Muscle layer of duodenum (tissue), 2 donors: ENCODE results near the gene NRF1.

ENCODE experiments used
- H3K27ac ChIP-seq: one replicate; pipeline ENCODE4 v1.7.0; 2013; ENCODE audit warnings: mild to moderate bottlenecking, low read length
- H3K27me3 ChIP-seq: one replicate; pipeline ENCODE4 v1.7.0; 2013; ENCODE audit warnings: low read depth, mild to moderate bottlenecking, control low read depth, low read length
- H3K36me3 ChIP-seq, 2 donors: one replicate each; pipeline ENCODE4 v1.7.0; 2013; ENCODE audit warnings: low read length in 2 of 2, control low read depth in 1 of 2, mild to moderate bottlenecking in 1 of 2; ENCODE audit not compliant: insufficient read depth in 2 of 2, control insufficient read depth in 1 of 2
- H3K4me1 ChIP-seq, 2 donors: one replicate each; pipeline ENCODE4 v1.7.0; 2013; ENCODE audit warnings: low read length in 2 of 2, mild to moderate bottlenecking in 2 of 2, control low read depth in 1 of 2, moderate library complexity in 1 of 2; ENCODE audit not compliant: insufficient read depth in 2 of 2, control insufficient read depth in 1 of 2
- H3K4me3 ChIP-seq, 2 donors: one replicate each; pipeline ENCODE4 v1.7.0; 2013; ENCODE audit warnings: low read length in 2 of 2, low read depth in 1 of 2, mild to moderate bottlenecking in 1 of 2
- H3K9me3 ChIP-seq, 2 donors: one replicate each; pipeline ENCODE4 v1.7.0; 2013; ENCODE audit warnings: low read length in 2 of 2, control low read depth in 1 of 2, mild to moderate bottlenecking in 1 of 2; ENCODE audit not compliant: control insufficient read depth in 1 of 2
- donor health status: healthy.

Gene NRF1

GRCh38 chr7:129742256-129742655 is 130.7 kb downstream of the NRF1 start:
- H3K9me3 ChIP-seq: no peaks in the 10 kb centered on the region
- peaks cover 0 to 5% of the 10 kb centered on the region in 2 donors for H3K4me1 ChIP-seq
- H3K36me3 ChIP-seq: peaks cover 2 to 18% of the 10 kb centered on the region in 2 donors
- H3K27me3 ChIP-seq: no peaks in the 10 kb centered on the region
- no peak overlapping the region for H3K4me3 ChIP-seq
- H3K27ac ChIP-seq: no peak overlapping the region

DNA sequence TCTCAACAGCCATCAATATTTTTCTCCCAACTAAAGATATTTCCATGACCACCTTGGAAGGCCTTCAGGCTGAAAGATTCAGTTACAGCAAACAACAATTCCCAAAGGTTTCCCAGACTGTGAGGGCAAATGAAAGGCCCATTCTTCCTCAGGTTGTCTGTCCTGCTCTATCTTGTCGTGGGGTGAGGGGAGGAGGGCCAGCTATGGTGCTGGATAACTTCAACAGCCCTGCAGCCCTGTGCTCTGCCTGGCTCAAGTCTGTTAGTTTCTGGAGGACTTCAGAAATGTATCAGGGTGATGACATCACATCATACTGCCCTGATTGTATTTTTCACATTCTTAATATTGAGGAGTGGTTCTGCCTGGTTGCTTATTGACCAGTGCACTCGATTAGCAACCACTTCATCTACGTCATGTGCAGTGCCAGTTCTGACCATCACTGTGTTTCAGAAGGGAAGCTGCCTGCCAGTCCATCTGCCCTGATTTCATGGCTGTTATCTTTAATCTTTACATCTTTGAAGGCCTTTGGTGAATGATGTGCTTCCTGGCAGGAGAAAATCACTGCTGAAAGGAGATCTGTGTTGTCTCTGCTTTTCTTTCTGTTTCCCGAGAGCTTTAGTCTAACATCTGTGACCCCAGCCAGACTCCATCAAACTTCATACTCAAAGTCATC is 135.5 kb downstream of the NRF1 start:
- no peaks in the 10 kb centered on the region for H3K9me3 ChIP-seq

DNA sequence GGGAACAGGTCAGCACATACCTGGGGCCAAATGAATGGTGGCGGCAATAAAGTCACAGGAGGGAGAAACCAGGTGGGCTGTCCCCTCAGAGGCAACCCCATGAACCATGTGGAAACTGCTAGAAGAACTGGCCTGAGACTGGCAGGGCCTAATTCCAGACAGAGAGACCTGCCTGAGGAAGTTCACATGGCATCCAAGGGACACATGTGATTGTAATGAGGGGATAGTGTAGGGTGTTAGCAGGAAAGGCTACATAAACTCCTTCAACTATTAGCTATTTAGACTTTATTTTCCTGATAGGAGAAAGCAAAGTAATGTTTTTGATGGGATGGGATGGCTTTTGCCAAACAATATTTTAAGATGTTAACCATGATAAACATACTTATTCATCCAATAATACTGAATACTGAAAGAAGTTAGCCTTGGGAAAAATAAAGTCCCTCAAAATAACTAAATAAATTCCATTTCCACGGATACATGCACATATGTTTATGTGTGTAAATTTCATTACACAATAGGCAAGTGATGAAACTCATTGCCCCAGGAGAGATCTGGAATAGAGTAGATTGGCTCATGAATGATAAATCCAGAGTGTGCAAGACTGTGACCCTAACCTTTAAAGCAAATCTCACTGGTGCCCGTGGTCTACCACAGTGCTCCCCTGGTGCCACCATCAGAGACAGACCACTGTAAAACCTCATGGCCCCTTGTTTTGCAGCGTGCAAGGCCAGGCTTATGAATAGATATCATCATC is 137.0 kb downstream of the NRF1 start:
- H3K9me3 ChIP-seq: no peaks in the 10 kb centered on the region
- no peaks in the 10 kb centered on the region for H3K4me1 ChIP-seq
- peaks cover 9 to 11% of the 10 kb centered on the region in 2 donors for H3K36me3 ChIP-seq
- H3K27ac ChIP-seq: no peak overlapping the region
- no peaks in the 10 kb centered on the region for H3K27me3 ChIP-seq
- H3K4me3 ChIP-seq: no peak overlapping the region

More for the DNA sequence above, 135.5 kb downstream of the NRF1 start:
- no peaks in the 10 kb centered on the region for H3K27me3 ChIP-seq
- no peak overlapping the region for H3K4me3 ChIP-seq
- no peaks in the 10 kb centered on the region for H3K4me1 ChIP-seq
- H3K36me3 ChIP-seq: peaks cover 9 to 11% of the 10 kb centered on the region in 2 donors
- H3K27ac ChIP-seq: no peak overlapping the region

DNA sequence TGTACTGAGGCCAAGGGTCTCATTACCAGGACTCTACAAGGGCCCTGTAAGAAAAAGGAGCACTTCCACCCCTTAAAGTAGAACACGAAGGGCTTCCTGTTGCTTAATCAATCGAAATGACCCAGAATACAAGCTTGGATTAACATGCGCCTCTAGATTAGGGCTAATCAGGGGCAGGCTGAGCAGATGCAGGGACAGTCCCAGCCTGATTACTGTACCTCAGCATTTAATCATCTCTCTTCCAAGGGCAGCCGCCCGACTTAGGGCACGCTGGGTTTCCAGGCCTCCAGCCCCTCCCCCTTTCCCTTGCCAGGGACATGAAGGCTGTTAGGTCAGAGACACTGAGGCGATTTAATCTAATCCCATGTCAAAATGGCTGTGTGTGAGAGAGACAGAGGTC is 138.6 kb downstream of the NRF1 start:
- no peaks in the 10 kb centered on the region for H3K4me1 ChIP-seq
- no peak overlapping the region for H3K4me3 ChIP-seq
- H3K9me3 ChIP-seq: no peaks in the 10 kb centered on the region
- no peaks in the 10 kb centered on the region for H3K27me3 ChIP-seq
- no peak overlapping the region for H3K27ac ChIP-seq
- H3K36me3 ChIP-seq: peaks cover 4 to 14% of the 10 kb centered on the region in 2 donors

DNA sequence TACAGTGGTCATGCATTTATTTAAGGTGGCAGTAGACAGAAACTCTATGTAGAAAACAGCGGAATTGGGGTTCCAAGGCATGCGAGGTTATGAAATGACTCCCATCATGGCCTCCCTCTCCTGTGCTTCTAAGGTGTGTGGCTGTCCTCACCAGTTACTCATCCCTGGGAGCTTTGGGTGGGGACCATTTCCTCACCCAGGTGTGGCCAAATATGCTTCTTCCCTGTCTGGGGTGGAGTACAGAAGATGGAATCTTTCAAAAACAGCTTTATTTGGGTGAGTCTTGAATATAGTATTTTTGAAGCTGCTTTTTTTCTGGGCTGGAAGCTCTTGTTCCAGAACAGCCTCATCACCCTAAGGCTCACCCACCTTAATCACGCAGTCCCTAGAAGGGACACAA is 139.0 kb downstream of the NRF1 start:
- H3K27me3 ChIP-seq: no peaks in the 10 kb centered on the region
- H3K36me3 ChIP-seq: peaks cover 6 to 16% of the 10 kb centered on the region in 2 donors
- H3K4me3 ChIP-seq: no peak overlapping the region
- H3K27ac ChIP-seq: no peak overlapping the region
- H3K9me3 ChIP-seq: no peaks in the 10 kb centered on the region
- no peaks in the 10 kb centered on the region for H3K4me1 ChIP-seq

GRCh38 chr7:129751916-129752315 is 140.4 kb downstream of the NRF1 start:
- no peaks in the 10 kb centered on the region for H3K4me1 ChIP-seq
- H3K9me3 ChIP-seq: no peaks in the 10 kb centered on the region
- no peak overlapping the region for H3K4me3 ChIP-seq
- H3K27me3 ChIP-seq: no peaks in the 10 kb centered on the region
- no peak overlapping the region for H3K27ac ChIP-seq
- peaks cover 19 to 23% of the 10 kb centered on the region in 2 donors for H3K36me3 ChIP-seq

GRCh38 chr7:129752760-129753159 is 141.2 kb downstream of the NRF1 start:
- H3K36me3 ChIP-seq: peaks cover 17 to 21% of the 10 kb centered on the region in 2 donors
- no peaks in the 10 kb centered on the region for H3K9me3 ChIP-seq
- no peaks in the 10 kb centered on the region for H3K4me1 ChIP-seq
- no peak overlapping the region for H3K4me3 ChIP-seq
- no peaks in the 10 kb centered on the region for H3K27me3 ChIP-seq
- H3K27ac ChIP-seq: no peak overlapping the region

GRCh38 chr7:129754406-129754805 is 142.9 kb downstream of the NRF1 start:
- no peak overlapping the region for H3K27ac ChIP-seq
- H3K36me3 ChIP-seq: peaks cover 17 to 21% of the 10 kb centered on the region in 2 donors
- no peaks in the 10 kb centered on the region for H3K4me1 ChIP-seq
- H3K4me3 ChIP-seq: no peak overlapping the region
- H3K9me3 ChIP-seq: no peaks in the 10 kb centered on the region
- no peaks in the 10 kb centered on the region for H3K27me3 ChIP-seq

GRCh38 chr7:129757991-129758390 is 146.5 kb downstream of the NRF1 start:
- Histone ChIP-seq H3K4me3 (no peak overlapping the region), H3K36me3 (peaks cover 12 to 21% of the 10 kb centered on the region in 2 donors), H3K27ac (no peak overlapping the region), H3K27me3 (no peaks in the 10 kb centered on the region), H3K9me3 (no peaks in the 10 kb centered on the region), H3K4me1 (no peaks in the 10 kb centered on the region)

DNA sequence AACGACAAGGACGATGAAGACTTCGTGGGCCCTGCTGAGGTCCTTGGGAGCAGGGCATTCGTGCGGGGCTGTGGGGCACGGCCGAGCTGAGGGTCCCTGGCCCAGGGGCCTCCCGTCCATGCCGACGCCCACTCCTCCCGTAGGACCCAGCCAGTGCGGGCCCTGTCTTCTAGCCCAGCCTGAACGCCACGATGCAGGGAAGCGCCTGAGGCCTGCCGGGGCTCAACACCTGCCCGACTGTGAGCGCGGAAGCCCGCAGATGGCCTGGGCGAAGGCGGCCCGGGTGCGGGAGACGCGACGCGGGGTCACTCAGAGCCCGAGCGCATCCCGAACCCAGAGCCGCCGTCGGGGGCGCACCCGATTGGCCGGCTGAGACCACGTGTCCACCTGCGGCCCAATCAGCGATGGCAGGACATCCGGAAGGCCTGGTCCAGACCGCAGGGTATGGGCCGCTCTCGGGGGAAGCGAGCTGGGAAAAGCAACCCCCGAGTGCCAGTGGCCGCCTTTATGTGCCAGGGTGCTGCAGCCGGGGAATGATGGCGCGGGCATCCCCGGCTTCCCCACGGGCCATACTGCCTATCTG is 151.0 kb downstream of the NRF1 start:
- no peaks in the 10 kb centered on the region for H3K27me3 ChIP-seq

GRCh38 chr7:129764247-129765084 is 152.9 kb downstream of the NRF1 start:
- Histone ChIP-seq H3K27me3 (no peaks in the 10 kb centered on the region), H3K4me3 (no peak overlapping the region), H3K27ac (no peak overlapping the region), H3K9me3 (no peaks in the 10 kb centered on the region), H3K4me1 (no peaks in the 10 kb centered on the region), H3K36me3 (no peaks in the 10 kb centered on the region)

More for the DNA sequence above, 151.0 kb downstream of the NRF1 start:
- no peak overlapping the region for H3K4me3 ChIP-seq
- H3K36me3 ChIP-seq: no peaks in the 10 kb centered on the region
- H3K27ac ChIP-seq: no peak overlapping the region
- no peaks in the 10 kb centered on the region for H3K4me1 ChIP-seq
- H3K9me3 ChIP-seq: no peaks in the 10 kb centered on the region
